Measurements from ENCODE around the gene ZC3H14.
A peak's percentile ranks its signal among the peaks of the same experiment; 100 is the strongest.

The ZC3H14 gene

GRCh38 chr14:88607829-88608228 lies 45.0 kb downstream of the ZC3H14 start:
- no peak for DNase-seq (ENCODE audit: low read depth)

DNA sequence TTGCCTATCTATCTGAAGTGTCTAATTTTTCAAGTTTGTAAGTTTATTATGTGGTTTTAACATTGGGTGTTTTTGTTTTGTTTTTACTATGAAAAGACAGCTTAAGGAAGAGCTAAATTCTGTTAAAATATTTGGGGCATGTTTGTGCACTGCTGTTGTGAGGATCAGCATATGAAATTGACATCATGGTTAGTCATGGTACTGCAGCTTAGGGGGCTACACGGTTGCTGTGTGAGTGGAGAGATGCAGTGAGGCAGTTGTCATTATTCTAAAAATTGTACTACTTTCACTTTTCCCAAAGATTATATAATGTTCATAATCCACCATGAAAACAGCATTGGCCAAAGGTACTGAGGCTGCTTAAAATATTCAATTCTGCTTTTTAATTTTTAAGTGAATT lies 49.0 kb downstream of the ZC3H14 start:
- DNase-seq (ENCODE audit: low read depth), result no peak

- no peak for DNase-seq (ENCODE audit: low read depth)
Observed at GRCh38 chr14:88612981-88613380, 50.1 kb downstream of the ZC3H14 start.

- no peak for DNase-seq (ENCODE audit: low read depth)
Observed at GRCh38 chr14:88613552-88614010, 50.7 kb downstream of the ZC3H14 start.

GRCh38 chr14:88614218-88614907 lies 51.5 kb downstream of the ZC3H14 start:
- DNase-seq (ENCODE audit: low read depth), result no peak

GRCh38 chr14:88616697-88617096 lies 53.9 kb downstream of the ZC3H14 start:
- DNase-seq (ENCODE audit: low read depth), result no peak

- no peak for DNase-seq (ENCODE audit: low read depth)
Observed at GRCh38 chr14:88617479-88617878, 54.6 kb downstream of the ZC3H14 start.

GRCh38 chr14:88618476-88618875 lies 55.6 kb downstream of the ZC3H14 start:
- DNase-seq (ENCODE audit: low read depth), result no peak

- no peak for DNase-seq (ENCODE audit: low read depth)
Observed at GRCh38 chr14:88621100-88621499, 58.3 kb downstream of the ZC3H14 start.

- no peak for DNase-seq (ENCODE audit: low read depth)
Observed at GRCh38 chr14:88625671-88626070, 62.8 kb downstream of the ZC3H14 start.

DNA sequence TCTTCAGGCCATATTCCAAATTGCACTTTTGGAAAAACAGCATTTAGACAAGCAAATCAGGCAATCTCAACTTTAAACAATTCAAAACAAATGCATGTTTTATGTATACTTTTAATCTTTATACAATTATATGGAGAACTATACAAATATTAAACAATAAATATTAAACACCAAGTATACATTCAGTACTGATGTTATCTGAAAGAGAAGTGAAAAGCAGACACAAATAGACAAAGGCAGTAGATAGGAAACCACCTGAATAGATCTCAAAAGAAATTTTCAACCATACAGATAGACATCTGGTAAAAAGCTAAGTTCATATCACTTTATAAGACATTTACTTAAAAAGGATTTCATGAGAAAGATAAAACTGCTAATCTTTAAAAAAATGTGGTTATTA lies 65.2 kb downstream of the ZC3H14 start:
- no peak for DNase-seq (ENCODE audit: low read depth)

- no peak for DNase-seq (ENCODE audit: low read depth)
Observed at GRCh38 chr14:88628462-88628861, 65.6 kb downstream of the ZC3H14 start.

GRCh38 chr14:88630565-88630964 lies 67.7 kb downstream of the ZC3H14 start:
- no peak for DNase-seq (ENCODE audit: low read depth)

- no peak for DNase-seq (ENCODE audit: low read depth)
Observed at GRCh38 chr14:88631091-88631490, 68.3 kb downstream of the ZC3H14 start.

DNA sequence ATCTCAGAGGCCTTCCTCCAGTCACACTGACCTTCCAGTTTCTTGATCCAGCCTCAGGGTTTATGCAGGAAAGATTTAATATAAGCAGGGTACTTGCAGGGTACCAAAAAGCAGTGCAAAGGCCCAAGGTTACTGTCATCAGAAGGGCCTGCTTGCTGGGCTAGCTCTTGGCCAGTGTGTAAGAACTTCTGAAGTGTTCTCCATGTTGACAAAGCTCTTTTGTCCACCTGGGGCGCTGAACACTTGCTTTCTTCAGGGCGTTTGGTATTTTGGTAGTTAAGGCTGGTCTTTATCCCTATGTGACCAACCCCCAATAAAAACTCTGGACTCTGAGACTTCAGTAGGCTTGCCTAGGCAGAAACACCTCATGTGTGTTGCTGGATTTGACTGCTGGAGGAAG lies 69.7 kb downstream of the ZC3H14 start:
- DNase-seq (ENCODE audit: low read depth), result no peak

- no peak for DNase-seq (ENCODE audit: low read depth)
Observed at GRCh38 chr14:88639221-88639620, 76.4 kb downstream of the ZC3H14 start.

DNA sequence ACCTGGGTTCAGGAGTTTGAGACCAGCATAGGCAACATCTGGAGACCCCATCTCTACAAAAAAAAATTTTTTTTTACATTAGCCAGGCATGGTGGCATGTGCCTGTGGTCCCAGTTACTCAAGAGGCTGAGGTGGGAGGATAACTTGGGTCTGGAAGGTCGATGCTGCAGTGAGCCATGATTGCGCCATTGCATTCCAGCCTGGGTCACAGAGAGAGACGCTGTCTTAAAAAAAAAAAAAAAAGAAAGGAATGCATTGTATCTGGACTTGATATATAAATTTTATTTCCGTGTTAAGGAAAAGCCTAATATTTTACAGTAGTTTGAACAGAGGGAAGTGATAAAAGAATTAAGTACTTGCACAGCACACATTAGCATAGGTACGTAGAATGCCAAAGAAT lies 97.2 kb downstream of the ZC3H14 start:
- no peak for DNase-seq (ENCODE audit: low read depth)

DNA sequence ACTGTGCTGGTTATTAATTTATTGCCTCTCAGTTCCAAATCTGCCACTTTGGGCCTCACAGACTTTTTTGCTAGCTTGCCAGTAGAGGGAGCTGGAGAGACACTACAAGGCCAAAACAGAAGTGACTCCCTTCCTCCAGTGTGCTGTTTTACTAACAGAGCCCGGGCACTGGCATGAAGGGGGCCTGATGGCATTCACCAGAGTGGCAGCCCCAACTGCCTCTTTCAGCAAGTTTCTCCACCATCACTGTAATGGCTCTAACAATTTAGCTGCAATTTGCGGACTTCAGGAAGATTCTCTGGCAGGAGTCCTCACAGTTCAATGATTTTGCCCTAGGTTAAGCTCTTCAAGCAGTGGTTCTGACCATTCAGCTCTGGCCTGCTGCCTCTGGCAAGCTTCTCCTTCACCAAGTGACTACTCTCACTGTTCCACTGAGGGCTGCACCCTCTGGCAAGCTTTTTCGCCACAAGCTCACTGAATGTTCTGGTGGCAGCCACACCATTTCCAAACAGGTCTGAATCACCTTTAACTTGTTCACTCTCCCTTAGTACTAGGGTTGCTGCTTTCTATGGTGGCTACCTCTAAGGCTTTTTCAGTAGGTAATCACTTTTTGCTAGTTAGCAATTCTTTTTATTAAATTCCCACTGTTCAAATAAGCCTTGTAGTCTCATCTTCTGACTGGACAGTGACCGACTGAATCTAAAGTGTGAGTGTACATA lies 104.9 kb downstream of the ZC3H14 start:
- peak; percentile 5 for DNase-seq (ENCODE audit: low read depth)

DNA sequence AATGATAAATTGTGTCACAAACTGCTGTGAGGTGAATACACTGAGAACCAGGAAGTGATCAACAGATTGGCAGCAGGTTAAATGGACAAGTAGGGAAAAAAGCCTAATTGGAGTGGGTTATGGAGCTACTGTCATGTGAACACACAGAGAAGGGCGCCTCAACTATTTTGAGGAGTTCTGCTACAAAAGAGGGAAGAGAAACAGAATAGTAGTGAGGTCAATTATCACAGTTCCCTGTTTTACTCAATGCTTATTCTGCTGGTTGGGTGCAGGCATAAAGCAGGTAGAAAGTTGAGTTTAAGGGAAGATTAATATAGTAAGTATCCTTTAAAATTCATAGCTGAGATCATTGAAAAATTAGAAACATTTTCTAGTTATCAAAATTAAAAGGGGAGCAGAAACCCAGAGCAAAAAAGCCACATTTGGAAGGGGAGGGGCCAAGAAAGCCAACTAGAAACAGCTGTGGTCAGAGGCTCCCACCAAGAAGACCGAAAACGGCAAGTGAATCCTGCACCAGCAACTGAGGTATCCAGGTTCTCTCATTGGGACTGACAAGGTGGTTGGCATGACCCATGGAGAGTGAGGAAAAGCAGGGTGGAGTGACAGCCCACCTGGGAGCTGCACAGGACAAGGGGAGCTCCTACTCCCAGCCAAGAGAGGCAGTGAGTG lies 105.7 kb downstream of the ZC3H14 start:
- DNase-seq (ENCODE audit: low read depth), result no peak

GRCh38 chr14:88669346-88669745 lies 106.5 kb downstream of the ZC3H14 start:
- DNase-seq (ENCODE audit: low read depth), result no peak

Measured in activated T-cell treated with anti-CD3 and anti-CD28 coated beads for 48 hours (primary cell).